GM23248 (cell line): ENCODE results near the gene ZNF592.

ENCODE experiments used
- EZH2 ChIP-seq: fragments of 200-600 bp; sonication (generic); IDR thresholded peaks from 2 replicates; pipeline ENCODE4 v1.6.1; 2018; ENCODE audit warnings: antibody characterized with exemption, mild to moderate bottlenecking; ENCODE audit not compliant: insufficient read depth, poor library complexity, severe bottlenecking
- EZH2phosphoT487 ChIP-seq: fragments of 200-600 bp; sonication (generic); IDR thresholded peaks from 2 replicates; pipeline ENCODE4 v1.6.1; 2018; ENCODE audit warnings: antibody characterized with exemption, moderate library complexity, mild to moderate bottlenecking, low read depth; ENCODE audit not compliant: insufficient read depth

DNA sequence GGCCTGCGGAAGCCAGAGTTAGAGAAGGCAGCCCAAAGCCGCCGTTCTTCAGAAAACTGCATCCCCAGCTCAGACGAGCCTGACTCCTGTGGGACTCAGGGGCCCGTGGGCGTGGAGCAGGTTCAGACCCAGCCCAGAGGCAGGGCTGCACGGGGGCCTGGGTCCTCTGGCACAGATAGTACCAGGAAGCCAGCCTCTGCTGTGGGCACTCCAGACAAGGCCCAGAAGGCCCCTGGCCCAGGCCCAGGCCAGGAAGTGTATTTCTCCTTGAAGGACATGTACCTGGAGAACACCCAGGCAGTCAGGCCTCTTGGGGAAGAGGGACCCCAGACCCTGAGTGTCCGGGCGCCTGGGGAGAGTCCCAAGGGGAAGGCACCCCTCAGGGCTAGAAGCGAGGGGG is 91.9 kb downstream of the ZNF592 start:
- TF ChIP-seq EZH2, result no peak
- no peak for TF ChIP-seq EZH2phosphoT487
